GM18909 (cell line): ENCODE results near the gene FA2H.
"Not testable (repeated sequence)": the region's sequence is repeated elsewhere in the genome, so short reads cannot be mapped to it uniquely, and the experiment has no call there.

Experiments used
- ATAC-seq: cut with Tn5 transposase; IDR thresholded peaks from one replicate; pipeline ENCODE4 v1.9.1; 2021; ENCODE audit warnings: mild to moderate bottlenecking; ENCODE audit not compliant: unreplicated experiment, poor library complexity

Gene FA2H

DNA sequence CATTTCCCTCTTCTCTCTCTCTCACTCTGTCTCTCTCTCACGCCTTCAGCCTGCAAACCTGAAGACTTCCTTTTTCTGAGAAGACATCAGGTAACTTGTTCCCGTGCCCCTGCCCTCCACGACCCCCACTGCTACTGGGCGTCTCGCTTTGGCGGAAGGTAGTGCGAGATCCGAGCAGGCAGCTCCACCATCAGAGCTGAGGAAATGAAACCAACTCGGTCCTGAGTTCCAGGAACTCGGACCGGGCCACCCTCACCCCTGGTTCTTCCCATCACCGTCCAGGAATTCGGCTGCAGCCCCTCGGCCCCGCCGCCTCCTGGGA, 74.5 kb downstream of the FA2H start:
- ATAC-seq = peak; percentile 17

DNA sequence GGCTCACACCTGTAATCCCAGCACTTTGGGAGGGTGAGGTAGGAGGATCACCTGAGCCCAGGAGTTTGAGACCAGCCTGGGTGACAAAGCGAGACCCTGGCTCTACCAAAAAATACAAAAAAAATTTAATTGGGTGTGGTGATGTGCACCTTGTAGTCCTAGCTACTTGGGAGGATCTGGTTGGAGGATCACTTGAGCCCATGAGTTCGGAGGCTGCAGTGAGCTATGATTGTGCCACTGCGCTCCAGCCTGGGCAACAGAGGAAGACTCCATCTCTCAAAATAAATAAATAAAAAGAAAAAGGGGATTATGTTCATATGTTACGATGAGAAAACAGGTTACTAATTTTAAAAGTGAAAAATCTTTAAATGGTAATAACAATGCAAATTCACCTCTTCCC, 75.0 kb downstream of the FA2H start:
- ATAC-seq = no peak

DNA sequence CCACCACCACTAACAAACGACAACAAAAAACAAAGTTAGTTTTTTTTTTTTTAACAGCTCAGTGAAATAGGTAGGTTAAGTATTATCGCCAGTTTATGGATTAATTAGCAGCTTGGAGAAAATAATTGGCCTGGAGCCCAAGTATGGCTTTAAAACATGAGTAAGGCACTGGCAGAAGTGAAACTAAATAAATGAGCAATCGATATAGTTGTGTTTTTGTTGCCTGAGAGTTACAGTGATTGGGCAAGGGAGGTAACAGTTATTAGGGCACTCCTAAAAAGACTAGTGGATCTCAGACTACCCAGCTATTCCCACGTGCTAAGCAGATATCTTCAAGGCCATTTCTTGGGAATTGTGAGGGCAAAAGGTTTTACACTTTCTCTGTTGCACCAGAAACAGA, 76.4 kb downstream of the FA2H start:
- no peak for ATAC-seq

DNA sequence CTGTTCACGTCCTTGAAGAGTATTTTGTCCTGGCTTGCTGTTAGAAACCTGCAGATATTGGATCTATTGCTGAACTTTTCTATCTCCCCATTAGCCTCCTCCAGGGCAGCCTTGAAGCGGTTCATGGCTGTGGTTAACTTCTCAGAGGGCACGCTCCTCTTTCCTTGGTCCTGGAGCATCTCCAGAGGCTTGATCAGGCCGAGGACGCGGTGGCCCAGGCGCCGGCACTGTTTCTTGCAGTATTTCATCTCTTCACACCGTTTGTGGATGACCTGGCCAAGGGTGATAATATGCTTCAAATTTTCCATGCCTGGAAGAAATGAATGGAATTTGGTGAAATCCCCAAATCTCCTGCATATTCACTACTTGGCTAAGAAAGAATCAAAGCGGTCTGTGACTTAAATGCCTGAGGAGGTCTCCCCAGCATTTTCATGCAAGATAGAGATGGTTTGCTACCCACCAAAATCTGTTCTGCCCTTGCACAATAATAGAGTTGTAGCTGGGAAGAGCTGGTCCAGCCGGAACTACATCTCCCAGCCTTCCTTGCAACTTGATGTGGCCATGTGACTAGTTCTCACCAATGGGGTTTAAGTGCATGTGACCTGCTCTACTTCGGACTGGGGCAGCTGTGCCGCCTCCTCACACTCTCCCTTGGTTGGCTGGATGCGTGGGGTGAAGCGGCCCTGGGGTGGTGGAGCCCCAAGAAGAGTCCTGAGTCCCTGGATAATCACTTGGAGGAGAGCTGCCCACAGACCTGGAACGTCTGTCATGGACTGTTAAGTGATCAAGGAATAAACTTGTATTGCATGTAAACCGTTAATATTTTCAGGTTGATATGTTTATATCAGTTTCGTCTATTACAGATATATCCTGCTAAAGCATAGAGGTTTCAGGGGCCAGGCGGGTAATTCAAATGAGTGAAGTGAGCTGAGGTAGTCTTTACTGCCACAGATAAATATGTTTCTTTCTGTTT, 78.9 kb downstream of the FA2H start:
- peak; percentile 91 for ATAC-seq

DNA sequence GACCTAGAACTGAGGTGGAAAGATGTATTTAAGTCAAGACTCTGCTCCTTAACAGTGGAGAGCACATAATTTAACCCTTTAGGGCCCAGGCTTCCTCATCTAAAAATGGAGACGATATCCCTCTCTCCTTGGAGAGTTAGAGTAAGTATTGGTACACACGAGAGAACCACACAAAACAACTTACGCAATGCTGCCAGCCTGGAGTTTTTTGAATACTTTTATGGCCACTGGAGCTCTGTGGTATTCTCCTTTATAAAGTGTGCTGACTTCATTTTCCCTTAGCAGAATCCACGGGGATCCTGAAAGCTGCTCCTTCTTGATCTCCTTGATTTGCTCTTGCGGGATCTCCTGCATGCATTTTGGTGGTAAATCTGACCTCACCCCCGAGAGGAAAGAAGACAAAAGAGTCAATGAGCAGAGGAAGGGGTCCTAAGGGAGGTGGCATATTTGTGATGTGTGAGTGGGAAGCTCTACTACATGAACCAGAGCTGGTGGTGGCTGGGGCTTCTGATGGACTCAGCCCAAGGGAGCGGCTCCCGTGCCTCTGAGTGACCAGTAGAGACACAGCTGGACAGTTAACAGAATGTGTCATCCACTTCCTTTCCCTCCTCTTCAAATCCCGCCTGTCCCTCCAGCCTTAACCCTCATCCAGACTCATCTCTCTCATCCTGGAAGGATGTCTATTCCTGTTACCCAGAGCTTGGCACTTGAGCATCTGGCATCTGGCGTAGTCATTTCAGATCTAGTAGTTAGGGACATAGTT, 83.3 kb downstream of the FA2H start:
- no peak for ATAC-seq

DNA sequence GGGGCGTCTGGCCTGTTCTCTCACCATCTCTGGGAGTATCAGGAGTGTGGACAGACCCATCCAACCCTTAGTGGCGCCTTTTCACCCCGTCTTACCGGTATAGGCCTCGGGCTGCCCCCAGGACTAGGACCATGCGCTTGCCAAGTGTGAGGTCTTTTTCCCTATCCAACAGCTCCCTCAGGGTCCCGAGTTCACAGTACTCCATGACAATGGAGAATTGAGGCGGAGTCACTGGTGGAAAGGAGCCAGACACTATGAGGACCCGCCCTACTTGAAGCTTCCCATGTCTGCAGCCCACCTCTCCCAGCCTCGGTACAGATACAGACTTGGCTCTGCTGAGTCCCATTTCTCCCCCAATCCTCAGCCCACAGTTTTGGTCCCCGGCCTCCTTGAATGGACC, 92.1 kb downstream of the FA2H start:
- no peak for ATAC-seq

DNA sequence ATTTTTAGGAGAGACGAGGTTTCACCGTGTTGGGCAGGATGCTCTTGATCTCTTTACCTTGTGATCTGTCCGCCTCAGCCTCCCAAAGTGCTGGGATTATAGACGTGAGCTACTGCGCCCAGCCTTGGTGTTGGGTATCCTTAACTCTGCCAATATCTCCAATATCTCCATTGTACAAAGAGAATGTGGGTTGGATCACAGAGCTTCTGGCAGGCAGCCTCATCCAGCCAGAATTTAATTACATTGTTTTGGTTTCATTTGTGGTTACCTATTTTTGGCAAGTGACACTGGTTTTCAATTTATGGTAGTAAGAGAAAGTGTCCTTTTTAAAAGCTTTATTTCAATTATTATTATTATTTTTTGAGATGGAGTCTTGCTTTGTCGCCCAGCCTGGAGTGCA, 93.9 kb downstream of the FA2H start:
- ATAC-seq = no peak

DNA sequence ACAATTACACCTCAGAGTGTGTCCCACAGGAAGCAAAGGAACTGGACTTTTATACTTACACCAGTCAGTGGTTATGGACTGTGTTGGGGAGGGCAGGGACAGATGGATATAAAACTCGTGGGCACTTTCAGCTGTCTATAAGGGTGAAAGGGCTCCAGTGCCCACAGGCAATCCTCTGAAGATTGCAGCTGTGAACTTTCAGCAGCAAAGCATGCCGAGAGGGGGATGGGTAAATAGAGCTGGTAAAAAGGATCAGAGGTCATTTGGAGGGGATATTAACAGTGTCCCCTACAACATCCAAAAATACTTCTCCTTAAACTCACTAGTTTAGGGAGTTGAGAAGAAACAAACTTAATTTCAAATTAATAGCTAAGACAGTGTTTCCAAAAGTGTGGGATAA, 94.6 kb downstream of the FA2H start:
- ATAC-seq = no peak

DNA sequence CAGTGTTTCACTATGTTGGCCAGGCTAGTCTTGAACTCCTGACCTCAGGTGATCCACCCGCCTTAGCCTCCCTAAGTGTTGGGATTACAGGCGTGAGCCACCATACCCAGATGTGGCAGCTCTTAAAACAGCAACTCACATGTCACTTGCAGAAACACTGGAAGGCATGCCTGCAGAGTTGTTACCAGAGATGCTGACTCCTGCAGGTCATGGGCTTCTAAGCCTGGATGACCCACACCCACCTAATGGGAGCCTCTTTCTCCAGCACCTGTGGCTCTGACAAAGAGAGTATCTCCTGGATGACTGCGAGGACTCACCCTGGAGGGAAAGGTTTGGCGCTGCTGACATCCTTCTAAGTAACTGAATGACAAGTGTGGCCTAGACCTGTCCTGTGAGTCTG, 96.8 kb downstream of the FA2H start:
- no peak for ATAC-seq

DNA sequence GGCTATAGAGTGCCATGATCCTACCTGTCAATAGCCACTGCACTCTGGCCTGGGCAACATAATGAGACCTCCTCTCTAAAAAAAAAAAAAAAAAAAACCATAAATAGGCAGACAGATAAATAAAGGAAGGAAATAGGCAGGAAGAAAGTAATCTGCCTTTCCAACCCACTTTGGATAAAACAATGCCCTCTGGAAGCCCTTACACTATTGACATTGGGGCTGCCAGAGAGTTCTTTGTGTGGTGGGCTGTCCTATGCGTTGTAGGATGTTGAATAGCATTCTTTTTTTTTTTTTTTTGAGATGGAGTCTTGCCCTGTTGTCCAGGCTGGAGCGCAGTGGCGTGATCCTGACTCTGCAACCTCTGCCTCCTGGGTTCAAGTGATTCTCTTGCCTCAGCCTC, 100.7 kb downstream of the FA2H start:
- no peak for ATAC-seq

DNA sequence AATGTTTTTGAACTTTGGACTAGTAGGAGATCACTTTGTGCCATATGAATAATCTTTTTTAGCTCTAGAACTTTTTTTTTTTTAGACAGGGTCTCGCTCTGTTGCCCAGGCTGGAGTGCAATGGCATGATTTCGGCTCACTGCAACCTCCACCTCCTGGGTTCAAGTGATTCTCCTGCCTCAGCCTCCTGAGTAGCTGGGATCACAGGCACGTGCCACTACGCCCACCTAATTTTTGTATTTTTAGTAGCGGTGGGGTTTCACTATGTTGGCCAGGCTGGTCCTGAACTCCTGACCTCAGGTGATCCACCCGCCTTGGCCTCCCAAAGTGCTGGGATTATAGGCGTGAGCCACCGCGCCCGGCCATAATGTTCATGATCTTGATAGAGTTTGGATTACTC, 105.7 kb downstream of the FA2H start:
- not testable (repeated sequence) for ATAC-seq

DNA sequence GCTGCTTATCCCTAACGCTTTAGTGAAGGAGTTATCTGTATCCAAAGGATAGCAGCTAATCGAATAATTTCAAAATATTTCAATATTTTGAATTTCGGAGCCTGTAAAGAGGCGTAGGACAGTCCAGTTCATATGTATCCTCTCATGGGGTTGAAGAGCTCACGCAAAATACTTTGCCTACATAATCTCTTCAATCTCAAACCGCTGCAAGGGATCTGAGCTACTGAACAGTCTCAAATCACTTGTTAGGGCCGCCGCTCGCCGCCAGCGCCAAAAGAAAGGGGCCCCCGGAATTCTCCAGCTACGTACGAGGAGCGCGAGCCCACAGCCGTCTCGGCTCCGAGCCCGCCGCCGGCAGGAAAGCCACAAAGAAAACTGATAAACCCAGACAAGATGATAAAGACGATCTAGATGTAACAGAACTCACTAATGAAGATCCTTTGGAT, 107.3 kb downstream of the FA2H start:
- ATAC-seq = peak; percentile 5

DNA sequence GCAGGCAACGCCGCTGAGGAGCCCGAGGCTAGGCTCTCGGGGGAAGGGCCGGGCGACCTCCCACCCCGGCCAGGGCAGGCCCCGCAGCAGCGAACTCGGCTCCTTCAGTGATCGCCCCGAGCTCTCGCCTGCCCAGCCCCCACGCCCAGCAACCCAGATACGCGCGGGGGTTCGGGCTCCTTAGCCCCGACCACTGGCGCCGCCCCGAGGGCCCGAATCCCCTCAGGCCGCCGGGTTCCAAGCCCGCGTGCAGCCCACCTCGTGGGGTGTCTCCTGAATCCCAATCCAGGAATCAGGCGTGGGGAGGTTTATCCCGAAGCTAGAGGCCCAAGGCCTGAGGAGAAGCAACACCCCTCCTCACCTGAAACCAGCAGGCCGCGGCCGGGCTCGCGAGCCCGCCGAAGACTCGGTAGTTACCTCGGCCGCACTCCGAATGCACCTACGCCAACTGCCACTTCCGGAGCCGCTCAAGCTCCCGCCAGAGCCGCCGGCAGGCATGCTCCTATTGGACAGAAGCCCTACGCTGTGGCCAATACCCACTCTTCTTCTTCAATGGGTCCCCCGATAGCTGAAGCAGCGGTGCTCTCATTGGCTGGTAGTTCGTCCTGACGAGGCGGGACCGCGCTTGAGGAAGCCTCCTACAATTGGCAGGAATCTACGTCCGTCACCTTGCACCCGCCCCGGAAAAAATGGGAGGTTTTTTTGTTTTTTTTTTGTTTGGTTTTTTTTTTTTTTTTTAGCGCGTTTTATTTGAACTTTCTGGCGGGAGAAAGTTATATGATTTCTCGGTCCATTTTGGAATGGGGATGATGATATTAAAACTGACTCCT, 108.0 kb downstream of the FA2H start, which contains the start of gene RFWD3:
RFWD3 (minus strand) TSS at position 453 of the 830 bp plus-strand sequence. CDS start 5,428 bp downstream, outside the sequence.
- ATAC-seq = peak; percentile 100

DNA sequence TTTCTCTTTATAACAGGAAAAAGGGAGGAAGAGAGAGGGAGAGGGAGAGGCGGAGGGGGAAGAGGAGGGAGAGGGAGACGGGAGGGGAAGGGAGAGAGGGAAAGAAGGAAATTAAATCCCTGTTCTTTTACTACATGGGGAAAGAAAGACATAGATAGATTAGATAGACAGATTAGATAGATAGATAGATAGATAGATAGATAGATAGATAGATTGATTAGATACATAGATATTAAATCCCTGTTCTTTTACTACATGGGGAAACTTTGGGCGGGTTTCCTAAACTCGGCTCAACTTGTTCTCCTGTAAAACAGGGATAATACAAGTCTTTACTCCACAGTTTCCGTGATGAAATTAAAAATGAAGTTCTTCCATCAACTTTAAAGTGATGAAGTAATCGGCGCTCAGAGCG, 108.6 kb downstream of the FA2H start:
- no peak for ATAC-seq
